Left lung (tissue), 10 donors: ENCODE results near the gene PDZD4. TPM values are rescaled to one million over a fixed set of nuclear protein-coding genes. Genes with fewer than 3 reads are reported as not detected.

Experiments
- ATAC-seq: fragments of 200-7000 bp; cut with Tn5 transposase; one replicate; pipeline ENCODE4 v1.9.1; 2020; ENCODE audit warnings: moderate library complexity
- DNase-seq, 4 donors: peaks; one replicate each; pipeline ENCODE4 v3.0.0-alpha.2; 2013 to 2020
- H3K27ac ChIP-seq, 2 donors: fragments of 200-600 bp; sonication (generic) in 1 of 2; one replicate each; pipeline versions ENCODE4 v1.5.0 to v1.8.0; 2020 to 2021
- H3K27me3 ChIP-seq, 2 donors: fragments of 200-600 bp; sonication (generic) in 1 of 2; one replicate each; pipeline versions ENCODE4 v1.5.0 to v1.8.0; 2020 to 2021
- H3K36me3 ChIP-seq, 2 donors: fragments of 200-600 bp; sonication (generic) in 1 of 2; one replicate each; pipeline versions ENCODE4 v1.5.0 to v1.8.0; 2020 to 2021
- H3K4me1 ChIP-seq, 2 donors: fragments of 200-600 bp; one replicate each; pipeline ENCODE4 v1.8.0; 2021
- H3K4me3 ChIP-seq, 2 donors: fragments of 200-600 bp; sonication (generic) in 1 of 2; one replicate each; pipeline versions ENCODE4 v1.5.0 to v1.8.0; 2020 to 2021; ENCODE audit warnings: mild to moderate bottlenecking in 1 of 2
- H3K9me3 ChIP-seq, 2 donors: fragments of 200-600 bp; sonication (generic) in 1 of 2; one replicate each; pipeline versions ENCODE4 v1.5.0 to v1.8.0; 2020 to 2021
- CTCF ChIP-seq, 2 donors: fragments of 200-600 bp; sonication (generic) in 1 of 2; IDR thresholded peaks; one replicate each; pipeline versions ENCODE4 v1.5.0 to v1.8.0; 2021; ENCODE audit warnings: antibody characterized with exemption in 2 of 2
- intact Hi-C, 2 donors: fragments of 100-400 bp; cut with DNase I; formaldehyde crosslinking; loops; one replicate each; pipeline versions ENCODE4 v1.11.2 to v1.14.2; 2022
- polyA plus RNA-seq, 6 donors: library from polyadenylated mRNA; unstranded; fragments of 120-200 nt; gene quantifications; one replicate each; pipeline ENCODE4 v1.2.1, GENCODE V29; 2013; ENCODE audit not compliant: insufficient read length in 6 of 6
- total RNA-seq, 2 donors: library from RNA; stranded (reverse); fragmentation: NEBNext Ultra II Directional; extraction: Animal tissue kit (Norgen Biotek cat#: 25700); gene quantifications; one replicate each; pipeline ENCODE4 v1.2.1, GENCODE V29; 2021
- donor health status: DM: no; HTN: yes; CAD: no.
- donor health status: DM: no; HTN: no; CAD: no.

The PDZD4 gene
- total and polyA plus RNA-seq, 8 donors, result 2.3 to 13.7 (median 10.3) TPM

DNA sequence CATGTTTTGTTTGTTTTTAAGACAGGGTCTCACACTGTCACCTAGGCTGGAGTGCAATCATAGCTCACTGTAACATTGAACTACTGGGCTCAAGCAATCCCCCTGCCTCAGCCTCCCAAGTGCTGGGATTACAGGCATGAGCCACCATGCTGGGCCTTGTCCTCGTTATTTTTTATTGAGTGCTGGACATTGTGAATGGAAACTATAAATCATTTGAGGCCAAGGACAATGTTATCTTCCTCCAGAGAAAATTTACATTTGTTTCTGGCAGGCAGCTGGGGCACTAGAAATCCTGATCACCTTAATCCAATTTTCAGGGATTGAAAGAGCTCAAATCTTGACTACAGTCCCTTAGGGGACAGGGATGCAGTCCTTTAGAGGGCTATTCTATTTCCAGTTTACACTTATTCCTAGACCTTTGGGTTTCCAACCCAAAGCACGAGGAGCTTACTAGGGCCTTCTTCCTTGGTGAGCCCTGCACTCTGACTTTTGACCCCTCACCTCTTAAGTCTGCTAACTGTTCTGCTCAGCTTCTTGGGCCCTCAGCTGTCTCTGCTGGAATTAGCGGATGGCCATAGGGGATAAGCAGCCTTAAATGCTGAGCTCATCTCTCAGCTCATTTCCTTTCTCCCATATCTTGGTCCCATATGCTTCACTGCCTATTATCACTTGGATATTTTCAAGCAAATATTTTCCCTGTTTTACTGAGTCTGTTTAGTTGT is 23.0 kb upstream of the PDZD4 start:
- no peak for ATAC-seq
- Histone ChIP-seq H3K27me3 (peaks cover 0 to 7% of the 10 kb centered on the region in 2 donors), H3K4me3 (no peak overlapping the region), H3K27ac (no peak overlapping the region), H3K36me3 (no peaks in the 10 kb centered on the region), H3K9me3 (no peaks in the 10 kb centered on the region), H3K4me1 (no peaks in the 10 kb centered on the region)
- TF ChIP-seq CTCF (IDR thresholded peaks at IDR 0.05), result no peak
- DNase-seq, result no peak
- intact Hi-C loops, result no loop called here

DNA sequence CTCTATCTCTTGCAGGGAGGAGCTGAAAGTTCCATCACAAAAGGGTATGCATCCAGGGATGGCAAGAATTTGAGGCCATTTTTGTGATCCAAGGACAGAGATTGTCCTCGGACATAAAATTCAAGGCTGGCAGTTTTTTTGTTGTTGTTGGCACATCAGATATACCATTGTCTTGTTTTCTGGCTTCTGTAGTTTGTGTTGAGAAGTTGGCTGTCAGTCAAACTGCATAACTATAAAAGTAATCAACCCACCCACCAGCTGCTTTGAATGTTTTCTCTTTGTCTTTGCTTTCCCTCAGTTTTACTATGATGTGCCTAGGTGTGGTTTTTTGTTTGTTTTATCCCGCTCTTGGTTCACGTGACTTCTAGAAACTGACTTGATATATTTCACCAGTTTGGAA is 21.6 kb upstream of the PDZD4 start:
- peaks cover 0 to 7% of the 10 kb centered on the region in 2 donors for H3K27me3 ChIP-seq
- no peak overlapping the region for H3K27ac ChIP-seq
- no peaks in the 10 kb centered on the region for H3K36me3 ChIP-seq
- DNase-seq (no peak), ATAC-seq (no peak)
- H3K4me3 ChIP-seq, result no peak overlapping the region
- H3K4me1 ChIP-seq, result no peaks in the 10 kb centered on the region
- no peak for TF ChIP-seq CTCF (IDR thresholded peaks at IDR 0.05)
- no peaks in the 10 kb centered on the region for H3K9me3 ChIP-seq
- intact Hi-C loops, result no loop called here

- TF ChIP-seq CTCF (IDR thresholded peaks at IDR 0.05), result no peak
- DNase-seq, result no peak
- intact Hi-C loops, result no loop called here
- no peaks in the 10 kb centered on the region for H3K9me3 ChIP-seq
- H3K27ac ChIP-seq, result no peak overlapping the region
- no peak overlapping the region for H3K4me3 ChIP-seq
- no peaks in the 10 kb centered on the region for H3K4me1 ChIP-seq
- ATAC-seq, result no peak
- peaks cover 12 to 28% of the 10 kb centered on the region in 2 donors for H3K27me3 ChIP-seq
- no peaks in the 10 kb centered on the region for H3K36me3 ChIP-seq
Measured at GRCh38 chrX:153848325-153848724, 18.0 kb upstream of the PDZD4 start.

- intact Hi-C loops, result no loop called here
- TF ChIP-seq CTCF (IDR thresholded peaks at IDR 0.05), result no peak
- no peak overlapping the region for H3K27ac ChIP-seq
- H3K36me3 ChIP-seq, result no peaks in the 10 kb centered on the region
- H3K27me3 ChIP-seq, result peaks cover 17 to 28% of the 10 kb centered on the region in 2 donors
- ATAC-seq (no peak), DNase-seq (no peak)
- H3K4me1 ChIP-seq, result no peaks in the 10 kb centered on the region
- no peaks in the 10 kb centered on the region for H3K9me3 ChIP-seq
- no peak overlapping the region for H3K4me3 ChIP-seq
Measured at GRCh38 chrX:153845842-153846241, 15.5 kb upstream of the PDZD4 start.

GRCh38 chrX:153845195-153845594 is 14.9 kb upstream of the PDZD4 start:
- Histone ChIP-seq H3K9me3 (no peaks in the 10 kb centered on the region), H3K27ac (no peak overlapping the region), H3K4me1 (no peaks in the 10 kb centered on the region), H3K27me3 (peaks cover 17 to 28% of the 10 kb centered on the region in 2 donors), H3K36me3 (no peaks in the 10 kb centered on the region), H3K4me3 (no peak overlapping the region)
- intact Hi-C loops, result no loop called here
- ATAC-seq (no peak), DNase-seq (no peak)
- no peak for TF ChIP-seq CTCF (IDR thresholded peaks at IDR 0.05)
